ENCODE data around the gene NXT2. TPM values are rescaled to one million over a fixed set of nuclear protein-coding genes. Genes with fewer than 3 reads are reported as not detected.

NXT2 gene
- total RNA-seq, 1 experiment from 2014 or later = 20.6 TPM

DNA sequence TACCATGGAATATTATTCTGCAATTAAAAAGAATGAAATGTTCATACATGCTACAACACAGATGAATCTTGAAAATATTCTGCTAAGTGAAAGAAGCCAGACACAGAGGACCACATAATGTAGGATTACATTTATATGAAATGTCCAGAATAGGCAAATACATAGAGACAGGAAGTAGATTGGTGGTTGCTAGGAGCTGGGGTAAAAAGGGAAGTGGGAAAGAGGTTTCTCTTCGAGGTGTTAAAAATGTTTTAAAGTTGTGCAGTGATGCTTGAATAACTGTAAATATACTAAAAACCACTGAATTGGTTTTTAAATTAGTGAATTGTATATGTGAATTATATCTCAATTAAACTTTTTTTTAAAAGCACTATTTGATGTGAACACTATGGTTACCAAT is 3.6 kb upstream of the NXT2 start:
- POLR2A ChIA-PET = no interaction called here
- H3K4me3 ChIP-seq (ENCODE audit: low read depth in 2 of 2, low read length in 2 of 2) = no peak overlapping the region
- TF ChIP-seq SIN3A (IDR thresholded peaks at IDR 0.05; ENCODE audit: borderline replicate concordance, insufficient read depth, low read depth, low read length) (no peak), POLR2AphosphoS5 (IDR thresholded peaks at IDR 0.05; ENCODE audit: low read depth, low read length) (no peak)
- TF ChIP-seq, protein P1, sequence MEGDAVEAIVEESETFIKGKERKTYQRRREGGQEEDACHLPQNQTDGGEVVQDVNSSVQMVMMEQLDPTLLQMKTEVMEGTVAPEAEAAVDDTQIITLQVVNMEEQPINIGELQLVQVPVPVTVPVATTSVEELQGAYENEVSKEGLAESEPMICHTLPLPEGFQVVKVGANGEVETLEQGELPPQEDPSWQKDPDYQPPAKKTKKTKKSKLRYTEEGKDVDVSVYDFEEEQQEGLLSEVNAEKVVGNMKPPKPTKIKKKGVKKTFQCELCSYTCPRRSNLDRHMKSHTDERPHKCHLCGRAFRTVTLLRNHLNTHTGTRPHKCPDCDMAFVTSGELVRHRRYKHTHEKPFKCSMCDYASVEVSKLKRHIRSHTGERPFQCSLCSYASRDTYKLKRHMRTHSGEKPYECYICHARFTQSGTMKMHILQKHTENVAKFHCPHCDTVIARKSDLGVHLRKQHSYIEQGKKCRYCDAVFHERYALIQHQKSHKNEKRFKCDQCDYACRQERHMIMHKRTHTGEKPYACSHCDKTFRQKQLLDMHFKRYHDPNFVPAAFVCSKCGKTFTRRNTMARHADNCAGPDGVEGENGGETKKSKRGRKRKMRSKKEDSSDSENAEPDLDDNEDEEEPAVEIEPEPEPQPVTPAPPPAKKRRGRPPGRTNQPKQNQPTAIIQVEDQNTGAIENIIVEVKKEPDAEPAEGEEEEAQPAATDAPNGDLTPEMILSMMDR (IDR thresholded peaks at IDR 0.05) = no peak
- TF ChIP-seq, protein P2, sequence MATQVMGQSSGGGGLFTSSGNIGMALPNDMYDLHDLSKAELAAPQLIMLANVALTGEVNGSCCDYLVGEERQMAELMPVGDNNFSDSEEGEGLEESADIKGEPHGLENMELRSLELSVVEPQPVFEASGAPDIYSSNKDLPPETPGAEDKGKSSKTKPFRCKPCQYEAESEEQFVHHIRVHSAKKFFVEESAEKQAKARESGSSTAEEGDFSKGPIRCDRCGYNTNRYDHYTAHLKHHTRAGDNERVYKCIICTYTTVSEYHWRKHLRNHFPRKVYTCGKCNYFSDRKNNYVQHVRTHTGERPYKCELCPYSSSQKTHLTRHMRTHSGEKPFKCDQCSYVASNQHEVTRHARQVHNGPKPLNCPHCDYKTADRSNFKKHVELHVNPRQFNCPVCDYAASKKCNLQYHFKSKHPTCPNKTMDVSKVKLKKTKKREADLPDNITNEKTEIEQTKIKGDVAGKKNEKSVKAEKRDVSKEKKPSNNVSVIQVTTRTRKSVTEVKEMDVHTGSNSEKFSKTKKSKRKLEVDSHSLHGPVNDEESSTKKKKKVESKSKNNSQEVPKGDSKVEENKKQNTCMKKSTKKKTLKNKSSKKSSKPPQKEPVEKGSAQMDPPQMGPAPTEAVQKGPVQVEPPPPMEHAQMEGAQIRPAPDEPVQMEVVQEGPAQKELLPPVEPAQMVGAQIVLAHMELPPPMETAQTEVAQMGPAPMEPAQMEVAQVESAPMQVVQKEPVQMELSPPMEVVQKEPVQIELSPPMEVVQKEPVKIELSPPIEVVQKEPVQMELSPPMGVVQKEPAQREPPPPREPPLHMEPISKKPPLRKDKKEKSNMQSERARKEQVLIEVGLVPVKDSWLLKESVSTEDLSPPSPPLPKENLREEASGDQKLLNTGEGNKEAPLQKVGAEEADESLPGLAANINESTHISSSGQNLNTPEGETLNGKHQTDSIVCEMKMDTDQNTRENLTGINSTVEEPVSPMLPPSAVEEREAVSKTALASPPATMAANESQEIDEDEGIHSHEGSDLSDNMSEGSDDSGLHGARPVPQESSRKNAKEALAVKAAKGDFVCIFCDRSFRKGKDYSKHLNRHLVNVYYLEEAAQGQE (IDR thresholded peaks at IDR 0.05; ENCODE audit: insufficient read depth in 1 of 2, low read depth in 2 of 2, low read length in 1 of 2) = no peak
- no peaks in the 10 kb centered on the region for H3K9me3 ChIP-seq (ENCODE audit: control insufficient read depth, insufficient read depth, low read depth, low read length)
- peaks cover 2% of the 10 kb centered on the region for H3K27me3 ChIP-seq (ENCODE audit: control insufficient read depth, insufficient read depth, low read length)
- DNase-seq (ENCODE audit: low read depth, low spot score) (no peak), ATAC-seq (no peak)
- H3K27ac ChIP-seq (ENCODE audit: low read length) = no peak overlapping the region
- in situ Hi-C loops (cut with HindIII; ENCODE audit: low pct_unique_long_range_greater_than_20kb, low sequenced_read_pairs) (no loop called here), intact Hi-C loops (cut with micrococcal nuclease; ENCODE audit: unreplicated experiment) (no loop called here)
- H3K4me1 ChIP-seq (ENCODE audit: control insufficient read depth, insufficient read depth, low read length) = no peaks in the 10 kb centered on the region
- no peaks in the 10 kb centered on the region for H3K36me3 ChIP-seq (ENCODE audit: control insufficient read depth, insufficient read depth, low read length)
- BruUV-seq (replicated peaks) = no TSS peak
- CTCF ChIA-PET = no interaction called here

DNA sequence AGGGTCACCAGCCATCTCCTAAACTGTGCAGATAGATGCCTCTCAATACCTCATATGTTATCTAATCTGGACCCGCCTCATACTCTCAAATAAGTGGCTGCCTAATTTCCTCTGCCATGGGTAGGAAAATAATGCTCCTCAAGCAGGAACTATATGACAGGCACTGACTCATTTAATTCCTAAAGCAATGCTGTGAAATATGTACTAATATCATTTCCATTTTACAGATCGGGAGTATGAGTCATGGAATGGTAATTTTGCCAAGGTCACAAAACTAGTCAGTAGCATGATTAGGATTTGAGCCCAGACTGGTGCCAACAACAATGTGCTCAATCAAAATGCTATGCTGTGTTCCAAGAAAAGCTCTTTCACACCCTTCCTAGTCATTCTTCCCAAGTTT is 3.0 kb upstream of the NXT2 start:
- peaks cover 2% of the 10 kb centered on the region for H3K27me3 ChIP-seq (ENCODE audit: control insufficient read depth, insufficient read depth, low read length)
- POLR2A ChIA-PET = no interaction called here
- DNase-seq (ENCODE audit: low read depth, low spot score) (no peak), ATAC-seq (no peak)
- H3K4me3 ChIP-seq (ENCODE audit: low read depth in 2 of 2, low read length in 2 of 2) = no peak overlapping the region
- no peak overlapping the region for H3K27ac ChIP-seq (ENCODE audit: low read length)
- no peaks in the 10 kb centered on the region for H3K36me3 ChIP-seq (ENCODE audit: control insufficient read depth, insufficient read depth, low read length)
- TF ChIP-seq SIN3A (IDR thresholded peaks at IDR 0.05; ENCODE audit: borderline replicate concordance, insufficient read depth, low read depth, low read length) (no peak), TCF7L2 (IDR thresholded peaks at IDR 0.05; ENCODE audit: low read depth, low read length) (no peak), POLR2AphosphoS5 (IDR thresholded peaks at IDR 0.05; ENCODE audit: low read depth, low read length) (no peak)
- TF ChIP-seq, protein P1 (IDR thresholded peaks at IDR 0.05) = no peak
- TF ChIP-seq, protein P2 (IDR thresholded peaks at IDR 0.05; ENCODE audit: insufficient read depth in 1 of 2, low read depth in 2 of 2, low read length in 1 of 2) = no peak
- CTCF ChIA-PET = no interaction called here
- intact Hi-C loops (cut with micrococcal nuclease; ENCODE audit: unreplicated experiment) = no loop called here
- in situ Hi-C loops (cut with HindIII; ENCODE audit: low pct_unique_long_range_greater_than_20kb, low sequenced_read_pairs) = no loop called here
- H3K4me1 ChIP-seq (ENCODE audit: control insufficient read depth, insufficient read depth, low read length) = no peaks in the 10 kb centered on the region
- no peaks in the 10 kb centered on the region for H3K9me3 ChIP-seq (ENCODE audit: control insufficient read depth, insufficient read depth, low read depth, low read length)
- no TSS peak for BruUV-seq (replicated peaks)
